Brain microvascular endothelial cell (primary cell): Measurements from ENCODE around the gene FAM9C.
"Not testable (repeated sequence)": the region's sequence is repeated elsewhere in the genome, so short reads cannot be mapped to it uniquely, and the experiment has no call there.

Source experiments
- DNase-seq: peaks from one replicate; pipeline ENCODE4 v3.0.0-alpha.2; 2020
- H3K27ac ChIP-seq: fragments of 250-450 bp; sonication (Bioruptor Pico); 2 replicates; pipeline ENCODE4 v1.5.1; 2020; ENCODE audit warnings: mild to moderate bottlenecking, moderate library complexity
- H3K27me3 ChIP-seq: fragments of 250-450 bp; sonication (Bioruptor Pico); replicated peaks from 2 replicates; pipeline ENCODE4 v1.5.1; 2020; ENCODE audit warnings: mild to moderate bottlenecking
- H3K36me3 ChIP-seq: fragments of 250-450 bp; sonication (Bioruptor Pico); replicated peaks from 2 replicates; pipeline ENCODE4 v1.5.1; 2020; ENCODE audit warnings: mild to moderate bottlenecking
- H3K4me3 ChIP-seq: 2 replicates; pipeline ENCODE4 v1.5.1; 2011; ENCODE audit warnings: low read depth, mild to moderate bottlenecking, control low read depth, low read length, moderate library complexity
- in situ Hi-C: cut with HindIII; loops from 2 replicates; pipeline ENCODE4 v1.10.0; 2017; ENCODE audit warnings: low sequenced_read_pairs, low pct_ligation_motif_present
- TF ChIP-seq, protein P1 (sequence below): IDR thresholded peaks from 2 replicates; pipeline ENCODE4 v1.5.1; 2011; ENCODE audit warnings: low read depth, mild to moderate bottlenecking, moderate library complexity, low read length, control low read depth, inconsistent platforms; ENCODE audit errors: missing control alignments

FAM9C gene

DNA sequence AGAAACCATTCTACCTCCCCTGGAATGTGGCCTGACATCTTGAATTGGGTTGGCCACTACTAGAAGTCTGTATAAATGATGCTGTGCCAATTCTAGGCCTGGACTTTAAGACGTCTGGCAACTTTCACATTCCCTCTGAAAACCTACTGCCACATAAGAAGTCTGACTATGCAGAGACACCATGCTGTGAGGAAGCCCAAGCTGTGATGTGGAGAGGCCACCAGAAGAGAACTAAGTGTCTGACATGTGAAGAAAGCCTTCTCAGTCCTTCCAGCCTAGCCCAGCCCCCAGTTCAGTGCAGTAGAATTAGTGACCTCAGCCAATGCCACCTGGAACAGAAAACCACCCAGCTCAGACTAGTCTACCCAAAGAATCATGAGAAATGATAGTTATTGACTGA, 24.2 kb upstream of the FAM9C start:
- Histone ChIP-seq H3K27me3 (no peaks in the 10 kb centered on the region), H3K36me3 (no peaks in the 10 kb centered on the region)
- in situ Hi-C loops, result no loop called here

DNA sequence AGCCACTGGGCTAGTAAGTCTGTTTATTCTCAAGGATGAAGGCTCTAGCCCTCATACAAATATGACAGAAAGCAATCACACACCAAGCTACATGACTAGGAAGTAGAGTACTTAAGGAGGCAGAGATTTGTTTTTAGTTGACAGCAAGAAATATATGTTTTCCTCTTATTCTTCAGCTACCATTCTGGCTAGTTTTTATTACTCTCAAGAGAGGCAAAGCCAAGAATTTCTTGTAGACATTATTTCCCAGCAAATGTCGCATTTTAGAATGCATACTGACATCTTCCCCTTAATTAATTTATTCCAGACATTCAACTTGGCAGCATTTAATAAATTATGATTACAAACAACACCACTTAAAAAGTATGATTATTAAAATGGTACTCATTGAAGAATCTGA, 23.4 kb upstream of the FAM9C start:
- Histone ChIP-seq H3K27me3 (no peaks in the 10 kb centered on the region), H3K36me3 (no peaks in the 10 kb centered on the region), H3K27ac (no peak overlapping the region), H3K4me3 (no peak overlapping the region)
- in situ Hi-C loops, result no loop called here
- DNase-seq, result no peak
- TF ChIP-seq, protein P1, sequence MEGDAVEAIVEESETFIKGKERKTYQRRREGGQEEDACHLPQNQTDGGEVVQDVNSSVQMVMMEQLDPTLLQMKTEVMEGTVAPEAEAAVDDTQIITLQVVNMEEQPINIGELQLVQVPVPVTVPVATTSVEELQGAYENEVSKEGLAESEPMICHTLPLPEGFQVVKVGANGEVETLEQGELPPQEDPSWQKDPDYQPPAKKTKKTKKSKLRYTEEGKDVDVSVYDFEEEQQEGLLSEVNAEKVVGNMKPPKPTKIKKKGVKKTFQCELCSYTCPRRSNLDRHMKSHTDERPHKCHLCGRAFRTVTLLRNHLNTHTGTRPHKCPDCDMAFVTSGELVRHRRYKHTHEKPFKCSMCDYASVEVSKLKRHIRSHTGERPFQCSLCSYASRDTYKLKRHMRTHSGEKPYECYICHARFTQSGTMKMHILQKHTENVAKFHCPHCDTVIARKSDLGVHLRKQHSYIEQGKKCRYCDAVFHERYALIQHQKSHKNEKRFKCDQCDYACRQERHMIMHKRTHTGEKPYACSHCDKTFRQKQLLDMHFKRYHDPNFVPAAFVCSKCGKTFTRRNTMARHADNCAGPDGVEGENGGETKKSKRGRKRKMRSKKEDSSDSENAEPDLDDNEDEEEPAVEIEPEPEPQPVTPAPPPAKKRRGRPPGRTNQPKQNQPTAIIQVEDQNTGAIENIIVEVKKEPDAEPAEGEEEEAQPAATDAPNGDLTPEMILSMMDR, result no peak

More for the DNA sequence above, 24.2 kb upstream of the FAM9C start:
- TF ChIP-seq, protein P1, result no peak
- DNase-seq, result no peak
- Histone ChIP-seq H3K4me3 (no peak overlapping the region), H3K27ac (no peak overlapping the region)

DNA sequence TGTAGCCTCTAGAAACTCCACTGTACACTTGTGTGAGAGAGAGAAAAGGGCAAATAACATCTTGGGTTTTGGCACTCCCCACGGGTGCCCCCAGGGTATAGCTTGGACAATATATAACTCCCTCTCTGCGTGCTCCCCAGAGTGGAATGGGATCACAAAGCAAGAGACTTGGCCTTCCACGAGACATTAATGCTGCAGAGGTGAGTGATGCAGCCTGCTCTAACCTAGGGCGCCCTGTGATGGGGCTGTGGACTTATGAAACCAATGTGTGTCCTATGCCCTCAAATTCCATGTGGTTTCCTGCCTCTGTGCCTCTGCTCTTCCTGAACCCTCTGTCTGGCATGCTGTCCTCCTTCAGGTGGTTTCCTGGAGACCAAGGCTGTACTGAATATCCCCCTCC, 22.0 kb upstream of the FAM9C start:
- H3K36me3 ChIP-seq, result no peaks in the 10 kb centered on the region
- no peak for DNase-seq
- H3K27ac ChIP-seq, result no peak overlapping the region
- TF ChIP-seq, protein P1, result no peak
- H3K27me3 ChIP-seq, result no peaks in the 10 kb centered on the region
- in situ Hi-C loops, result no loop called here
- H3K4me3 ChIP-seq, result no peak overlapping the region

DNA sequence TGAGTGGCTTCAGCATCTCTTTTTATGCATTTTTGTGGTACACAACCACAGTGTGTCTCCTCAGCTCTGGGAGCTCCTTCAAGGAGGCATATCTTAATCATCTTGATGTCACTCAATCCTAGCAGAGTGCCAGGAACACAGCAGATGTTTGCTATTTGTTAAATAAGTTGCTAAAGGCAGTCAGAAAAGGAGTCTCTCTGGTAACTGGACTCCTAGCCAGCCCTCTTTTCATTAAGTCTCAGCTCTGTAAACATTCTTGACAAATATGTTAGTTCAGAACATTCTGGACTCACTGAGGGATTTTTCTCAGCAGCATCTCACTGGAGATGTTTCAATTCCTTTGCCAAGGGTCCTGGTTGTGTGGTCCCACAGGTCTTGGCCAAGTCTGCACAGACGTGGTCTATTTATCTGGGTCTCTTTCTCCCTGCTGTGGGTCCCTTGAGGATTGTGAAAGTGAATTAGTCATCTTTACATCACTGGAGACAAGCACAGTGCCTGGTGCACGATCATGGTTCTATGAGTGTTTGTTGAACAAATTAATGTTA, 20.3 kb upstream of the FAM9C start:
- H3K36me3 ChIP-seq, result no peaks in the 10 kb centered on the region
- DNase-seq, result peak; percentile 59
- no peak overlapping the region for H3K4me3 ChIP-seq
- H3K27me3 ChIP-seq, result no peaks in the 10 kb centered on the region
- peak overlapping the region; percentile 43 for H3K27ac ChIP-seq
- in situ Hi-C loops, result no loop called here
- TF ChIP-seq, protein P1, result no peak

DNA sequence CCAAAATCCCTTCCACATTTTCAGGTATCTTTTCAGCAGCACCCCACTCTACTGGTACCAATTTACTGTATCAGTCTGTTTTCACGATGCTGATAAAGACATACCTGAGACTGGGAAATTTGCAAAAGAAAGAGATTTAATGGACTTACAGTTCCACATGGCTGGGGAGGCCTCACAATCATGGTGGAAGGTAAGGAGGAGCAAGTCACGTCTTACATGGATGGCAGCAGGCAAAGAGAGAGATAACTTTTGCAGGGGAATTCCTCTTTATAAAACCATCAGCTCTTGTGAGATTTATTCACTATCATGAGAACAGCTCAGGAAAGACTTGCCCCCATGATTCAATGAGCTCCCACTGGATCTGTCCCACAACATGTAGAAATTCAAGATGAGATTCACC, 18.7 kb upstream of the FAM9C start:
- H3K36me3 ChIP-seq, H3K27ac ChIP-seq, H3K27me3 ChIP-seq, in situ Hi-C loops, H3K4me3 ChIP-seq, DNase-seq: not testable (repeated sequence)

DNA sequence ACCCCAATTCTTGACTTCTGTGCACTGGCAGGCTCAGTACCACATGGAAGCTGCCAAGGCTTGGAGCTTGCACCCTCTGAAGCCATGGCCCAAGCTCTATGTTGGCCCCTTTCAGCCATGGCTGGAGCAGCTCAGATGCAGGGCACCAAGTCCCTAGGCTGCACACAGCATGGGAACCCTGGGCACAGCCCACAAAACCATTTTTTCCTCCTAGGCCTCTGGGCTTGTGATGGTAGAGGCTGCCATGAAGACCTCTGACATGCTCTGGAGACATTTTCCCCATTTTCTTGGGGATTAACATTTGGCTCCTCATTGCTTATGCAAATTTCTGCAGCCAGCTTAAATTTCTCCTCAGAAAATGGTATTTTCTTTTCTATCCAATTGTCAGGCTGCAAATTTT, 17.9 kb upstream of the FAM9C start:
- H3K27me3 ChIP-seq, H3K27ac ChIP-seq, H3K4me3 ChIP-seq, H3K36me3 ChIP-seq, DNase-seq, in situ Hi-C loops: not testable (repeated sequence)

DNA sequence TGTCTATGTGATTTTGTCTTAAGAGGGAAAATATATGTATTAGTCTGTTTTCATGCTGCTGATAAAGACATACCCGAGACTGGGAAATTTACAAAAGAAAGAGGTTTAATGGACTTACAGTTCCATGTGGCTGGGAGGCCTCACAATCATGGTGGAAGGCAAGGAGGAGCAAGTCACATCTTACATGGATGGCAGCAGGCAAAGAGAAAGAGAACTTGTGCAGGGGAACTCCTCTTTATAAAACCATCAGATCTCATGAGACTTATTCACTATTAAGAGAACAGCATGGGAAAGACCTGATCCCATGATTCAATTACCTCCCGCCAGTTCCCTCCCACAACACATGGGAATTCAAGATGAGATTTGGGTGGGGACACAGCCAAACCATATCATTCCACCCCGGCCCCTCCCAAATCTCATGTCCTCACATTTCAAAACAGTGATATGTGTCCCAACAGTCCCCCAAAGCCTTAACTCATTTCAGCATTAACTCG, 16.8 kb upstream of the FAM9C start:
- H3K27me3 ChIP-seq, DNase-seq, in situ Hi-C loops, H3K4me3 ChIP-seq, H3K36me3 ChIP-seq, H3K27ac ChIP-seq: not testable (repeated sequence)
